NCI-H69 (cell line): ENCODE data around the gene PBX4.

Experiments used
- DNase-seq: peaks from one replicate; lab custom pipeline; 2025; lab: John Stamatoyannopoulos, UW

PBX4 gene

DNA sequence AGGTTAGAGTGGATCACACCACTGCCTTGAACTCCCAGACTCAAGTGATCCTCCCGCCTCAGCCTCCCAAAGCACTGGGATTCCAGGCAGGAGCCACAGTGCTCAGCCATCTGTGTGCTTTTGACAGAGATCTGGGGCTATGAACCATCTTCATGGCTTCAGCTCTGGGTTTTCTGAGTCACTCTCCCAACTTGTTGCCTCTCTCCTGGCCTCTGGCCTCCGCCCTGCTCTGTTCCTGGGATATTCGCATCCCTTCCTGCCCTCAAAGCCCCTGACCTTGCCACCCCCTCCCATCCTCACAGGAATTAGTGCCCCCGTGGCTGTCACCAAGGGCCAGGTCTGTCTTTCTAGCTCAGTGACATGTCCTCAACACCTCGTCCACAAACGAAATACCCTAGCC is 30.7 kb upstream of the PBX4 start:
- DNase-seq = no peak

GRCh38 chr19:19647037-19647835 is 28.7 kb upstream of the PBX4 start:
- no peak for DNase-seq

DNA sequence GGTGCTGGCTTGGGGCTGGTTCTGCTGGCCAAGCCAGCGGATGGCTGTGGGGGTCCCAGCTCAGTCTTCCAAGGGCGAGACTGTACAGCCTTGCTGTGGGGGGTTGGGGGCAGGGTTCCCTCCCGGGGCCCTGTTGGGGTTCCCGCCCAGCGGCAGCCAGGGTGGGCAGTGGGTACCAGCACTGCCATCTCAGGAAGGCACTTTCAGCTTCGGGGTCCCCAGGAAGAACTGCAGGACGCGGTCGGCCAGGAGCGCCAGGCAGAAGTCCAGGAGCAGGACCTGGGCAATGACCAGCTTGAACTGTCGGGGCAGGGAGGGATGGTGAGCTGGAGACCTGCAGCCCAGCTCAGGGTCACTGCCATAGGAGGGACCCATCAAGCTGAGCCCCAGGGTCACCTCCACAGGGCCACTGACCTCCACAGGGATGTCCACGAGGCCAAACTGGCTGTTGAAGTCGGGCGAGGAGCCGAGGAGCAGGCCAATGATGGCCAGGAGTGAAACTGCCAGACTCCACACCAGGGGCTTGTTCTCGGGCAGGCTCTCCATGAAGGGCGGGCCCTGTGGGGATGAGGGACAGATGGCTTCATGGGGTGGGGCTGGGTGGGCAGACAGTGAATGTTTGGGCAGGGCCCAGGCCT is 26.9 kb upstream of the PBX4 start:
- DNase-seq = no peak

DNA sequence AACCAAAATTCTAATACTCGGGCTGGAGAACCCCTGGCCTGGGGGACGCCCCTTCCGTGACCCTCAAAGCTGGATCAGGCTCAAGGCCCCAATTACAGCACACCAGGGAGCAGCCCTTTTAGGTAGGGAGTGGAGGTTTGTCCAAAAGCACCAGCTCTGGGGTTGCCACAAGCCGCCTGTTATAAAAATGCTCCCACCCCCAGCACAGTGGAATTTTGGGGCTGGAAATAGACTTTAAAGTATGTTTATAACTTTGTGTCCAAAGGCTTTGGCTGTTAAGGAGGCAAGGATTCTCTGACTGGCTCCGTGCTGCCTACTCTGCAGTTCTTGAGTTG is 25.5 kb upstream of the PBX4 start:
- DNase-seq = no peak

DNA sequence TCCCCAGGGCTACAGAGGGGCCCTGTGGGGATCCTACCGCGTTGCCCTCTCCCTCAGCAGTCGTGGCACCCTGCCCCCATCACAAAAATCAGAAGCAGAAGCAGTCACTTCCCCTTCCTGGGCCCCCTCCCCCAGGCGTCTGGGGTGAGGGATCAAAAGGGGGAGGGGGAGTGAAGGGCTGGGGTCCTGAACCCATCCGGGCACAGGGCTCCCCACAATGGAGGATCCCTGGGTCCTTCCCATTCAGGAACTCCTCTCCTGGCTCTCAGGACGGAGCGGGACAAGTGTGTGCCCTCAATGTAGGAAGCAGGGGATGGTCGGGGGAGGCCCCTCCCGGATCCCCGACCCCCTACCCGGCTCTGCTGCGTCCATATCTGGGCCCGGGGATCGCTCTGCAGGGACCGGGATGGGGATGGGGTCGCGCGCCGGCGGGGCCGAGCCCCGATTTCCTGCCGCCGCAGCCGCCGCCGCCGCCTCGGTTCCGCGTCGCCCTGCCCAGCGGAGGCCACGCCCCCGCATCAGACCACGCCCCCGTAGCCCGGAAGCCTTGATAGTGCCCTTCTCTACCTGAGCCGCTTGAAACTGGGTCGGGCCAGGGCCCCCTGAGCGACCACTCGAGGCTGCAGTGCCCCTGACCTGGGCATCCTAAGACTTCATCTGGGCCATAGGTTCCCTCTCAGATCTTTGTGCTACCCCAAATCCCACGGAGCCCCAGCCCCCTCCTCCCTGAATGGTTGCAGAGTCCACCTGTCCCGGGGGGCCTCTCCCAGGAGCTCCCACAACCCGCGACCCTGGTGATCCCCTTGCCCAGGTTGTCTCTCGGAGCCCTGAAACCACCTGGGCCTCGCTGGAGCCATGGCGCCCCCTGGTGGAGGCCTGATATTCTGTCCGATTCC is 24.9 kb upstream of the PBX4 start, which contains the start of gene GMIP:
Gene GMIP (minus strand): TSS at position 500 of the 896 bp plus-strand sequence. CDS start 128 bp downstream, at position 372.
- peak; percentile 87 for DNase-seq

GRCh38 chr19:19642506-19643157 is 24.1 kb upstream of the PBX4 start:
- peak; percentile 76 for DNase-seq

DNA sequence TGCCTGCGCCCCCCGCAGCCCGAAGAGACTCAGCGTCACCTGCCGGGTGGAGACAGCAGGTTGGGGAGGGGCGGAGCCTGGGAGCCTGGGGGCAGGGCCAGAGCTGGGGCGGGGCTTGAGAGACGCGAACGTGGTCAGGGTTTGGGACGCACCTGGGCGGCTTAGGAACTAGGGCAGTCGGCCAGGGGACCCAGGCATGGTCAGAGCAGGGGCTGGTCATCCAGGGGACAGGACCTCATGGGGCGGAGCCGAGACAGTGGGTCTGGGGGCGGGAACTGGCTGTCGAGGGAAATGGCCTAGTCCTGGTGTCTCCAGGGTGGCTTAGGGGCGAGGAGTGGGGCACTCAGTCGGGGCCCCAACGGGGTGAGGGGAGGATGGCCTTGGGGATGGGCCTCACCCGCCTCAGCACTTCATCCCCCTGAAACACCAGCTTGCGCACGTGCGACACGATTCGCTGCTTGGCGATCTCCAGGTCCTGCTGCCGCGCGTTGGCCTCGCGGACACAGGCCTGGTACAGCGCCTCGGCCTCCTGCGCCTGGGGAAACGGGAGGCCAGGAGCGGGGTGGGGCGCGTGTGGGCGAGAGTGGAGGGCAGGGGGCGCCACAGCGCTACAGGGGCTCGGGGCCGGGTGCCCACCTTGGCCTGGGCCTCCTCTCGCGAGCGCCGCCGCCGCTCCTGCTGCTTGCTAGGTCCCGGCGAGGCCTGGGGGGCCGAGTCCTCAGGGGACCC is 19.2 kb upstream of the PBX4 start:
- DNase-seq = no peak

DNA sequence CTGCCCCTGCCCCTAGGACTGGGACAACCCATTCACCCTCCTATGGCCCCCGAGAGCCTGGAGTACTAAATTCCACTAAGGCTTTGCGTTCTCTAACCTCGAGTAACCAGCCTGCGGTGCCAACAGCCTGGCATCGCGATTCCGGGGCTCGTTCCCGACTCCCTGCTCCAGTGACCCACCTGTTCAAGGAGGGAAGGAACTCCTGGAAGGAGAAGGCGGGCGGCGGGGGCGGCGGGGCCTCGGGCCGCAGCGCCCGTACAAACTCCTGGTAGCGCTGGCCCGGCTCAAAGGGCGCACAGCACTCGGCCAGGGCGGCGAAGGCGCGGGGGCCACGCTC is 18.7 kb upstream of the PBX4 start:
- no peak for DNase-seq

- no peak for DNase-seq
Measured at GRCh38 chr19:19636573-19637185, 18.2 kb upstream of the PBX4 start.

DNA sequence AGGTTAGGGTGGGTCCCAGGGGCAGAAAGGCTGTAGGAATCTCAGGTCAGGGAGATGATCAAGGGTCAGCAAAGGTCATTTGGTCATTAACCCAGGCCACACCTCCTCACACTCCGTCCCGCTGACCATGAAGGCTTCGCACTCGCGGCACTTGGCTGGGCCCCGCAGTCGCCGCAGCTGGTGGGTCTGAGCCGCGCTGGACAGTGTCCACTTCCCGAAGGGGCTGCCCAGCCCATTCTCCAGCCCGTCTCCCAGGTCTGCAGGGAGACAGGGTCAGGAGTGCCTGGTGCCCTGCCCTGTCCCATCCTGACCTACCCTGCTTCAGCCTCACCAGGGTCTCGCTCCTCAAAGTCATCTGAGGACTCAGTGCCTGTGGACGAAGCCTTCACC is 16.8 kb upstream of the PBX4 start:
- DNase-seq = no peak

DNA sequence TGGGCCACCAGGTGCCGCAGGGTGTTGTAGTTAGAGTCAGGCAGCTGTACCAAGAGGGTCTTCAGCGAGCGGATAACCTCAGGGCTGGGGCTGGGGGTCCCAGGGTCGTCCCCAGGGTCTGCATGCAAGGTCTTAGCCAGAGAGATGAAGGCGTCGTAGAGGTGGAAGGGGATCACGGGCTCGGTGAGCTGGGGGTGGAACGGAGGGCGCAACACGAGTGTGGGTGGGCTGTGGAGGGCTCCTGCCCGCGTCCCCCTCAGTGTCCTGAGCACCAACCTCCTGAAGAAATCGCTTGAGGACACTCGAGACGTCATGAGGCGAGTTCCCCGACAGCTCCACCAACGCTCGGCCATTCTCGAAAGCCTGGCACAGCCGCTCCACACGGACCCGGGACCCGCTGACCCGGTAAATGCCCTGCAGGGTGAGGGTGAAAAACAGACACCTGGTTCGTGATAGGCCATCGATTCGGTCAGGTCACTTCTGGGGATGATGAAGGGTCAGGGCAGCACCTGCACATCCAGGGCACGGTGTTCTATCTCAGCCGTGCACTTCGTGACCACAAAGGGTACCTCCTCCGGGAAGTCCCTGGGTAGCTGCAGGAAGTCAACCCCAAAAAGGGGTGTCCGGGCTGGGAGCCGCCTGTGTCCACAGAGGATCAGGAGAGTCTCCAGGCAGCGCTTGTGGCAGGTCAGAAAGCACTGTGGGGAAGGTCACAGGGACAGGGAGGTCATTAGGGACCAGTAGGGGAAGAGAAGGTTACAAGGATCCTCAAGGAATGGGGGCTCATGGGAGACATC is 16.2 kb upstream of the PBX4 start:
- no peak for DNase-seq

DNA sequence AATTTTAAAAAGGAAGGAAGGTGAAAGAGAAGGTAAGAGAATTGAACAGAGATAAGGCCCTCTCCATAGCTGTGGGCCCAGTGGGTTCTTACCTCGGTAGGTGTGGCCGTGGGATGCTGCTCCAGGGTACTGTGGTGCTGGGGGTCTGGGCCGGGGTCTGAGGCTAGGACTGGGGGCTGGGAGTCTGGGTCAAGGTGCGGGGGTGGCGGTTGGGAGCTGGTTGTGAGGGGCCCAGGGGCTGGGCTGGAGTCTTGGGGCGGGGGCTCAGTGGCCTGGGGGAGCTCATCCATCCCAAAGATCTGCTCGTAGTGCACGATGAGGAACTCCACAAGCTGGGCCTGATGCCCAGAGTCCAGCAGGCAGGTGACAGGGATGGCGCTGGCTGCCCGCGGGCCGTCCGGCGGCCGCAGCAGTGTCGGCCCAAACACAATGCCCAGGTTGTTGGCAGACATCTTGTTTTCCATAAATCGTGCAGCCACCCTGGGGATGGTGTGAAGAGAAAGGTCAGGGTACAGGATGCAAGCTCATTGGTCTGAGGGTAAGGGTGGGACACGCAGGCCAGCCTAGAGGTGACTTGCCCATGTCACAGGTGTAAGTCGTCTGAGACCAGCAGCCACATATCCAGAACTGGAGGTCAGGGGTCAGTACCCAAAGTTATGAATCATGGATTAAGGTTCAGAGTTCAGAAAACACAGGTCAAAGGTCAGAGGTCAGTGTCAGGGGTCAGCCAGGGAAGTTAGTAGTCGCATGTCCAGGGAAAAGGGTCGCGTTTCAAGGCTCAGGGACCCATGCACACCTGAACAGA is 15.4 kb upstream of the PBX4 start:
- no peak for DNase-seq

DNA sequence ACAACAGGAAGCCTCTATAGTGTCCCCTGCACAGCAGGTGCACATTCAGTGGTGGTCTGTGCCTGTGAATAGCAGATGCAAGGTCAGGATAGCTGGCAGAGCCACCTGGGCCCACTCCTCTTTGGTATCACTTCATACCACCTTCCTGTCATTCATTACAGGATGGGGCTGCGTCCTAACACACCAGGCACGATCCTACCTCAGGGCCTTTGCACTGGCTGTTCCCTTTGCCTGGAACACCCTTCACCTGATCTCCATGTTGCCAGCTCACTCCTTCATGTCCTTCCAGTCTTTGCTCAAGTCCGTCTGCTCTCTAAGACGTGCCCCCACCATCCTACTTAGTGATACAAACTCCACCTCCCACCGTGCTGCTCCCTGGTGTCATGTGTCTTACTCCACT is 14.2 kb upstream of the PBX4 start:
- no peak for DNase-seq

GRCh38 chr19:19631346-19631745 is 12.9 kb upstream of the PBX4 start:
- DNase-seq = no peak

DNA sequence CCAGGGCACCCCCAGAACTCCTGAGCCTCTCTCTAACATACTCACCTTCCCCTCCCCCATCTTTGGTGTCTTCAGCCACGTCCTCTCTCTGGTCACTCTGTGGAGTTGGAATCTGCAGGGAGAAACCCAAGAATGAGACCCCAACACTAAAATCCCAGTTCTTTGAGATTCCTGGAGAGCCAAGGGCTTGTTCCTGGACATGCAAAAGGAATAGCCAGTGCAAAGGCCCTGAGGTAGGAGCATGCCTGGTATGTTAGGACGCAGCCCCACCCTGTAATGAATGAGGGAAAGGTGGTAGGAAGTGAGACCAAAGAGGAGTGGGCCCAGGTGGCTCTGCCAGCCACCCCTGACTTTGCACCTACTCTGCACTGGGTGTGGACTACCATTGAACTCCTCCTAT is 11.9 kb upstream of the PBX4 start:
- DNase-seq = no peak

DNA sequence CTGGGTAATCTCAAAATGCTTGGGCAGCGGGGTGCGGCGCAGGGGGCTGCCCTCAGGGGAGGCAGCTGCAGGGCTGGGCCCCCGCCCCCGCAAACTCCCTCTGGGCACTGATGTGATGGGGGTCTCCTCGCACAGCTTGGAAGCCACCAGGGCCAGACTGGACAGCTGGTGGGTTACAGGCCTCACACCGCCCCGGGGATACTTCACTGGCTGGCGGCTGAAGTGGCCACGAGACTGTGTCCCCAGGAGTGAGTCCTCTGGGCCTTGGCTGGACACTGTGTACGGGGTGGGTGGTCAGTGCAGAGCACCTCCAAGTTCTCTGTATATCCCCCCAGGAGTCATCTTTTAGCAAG is 11.6 kb upstream of the PBX4 start:
- DNase-seq = no peak

DNA sequence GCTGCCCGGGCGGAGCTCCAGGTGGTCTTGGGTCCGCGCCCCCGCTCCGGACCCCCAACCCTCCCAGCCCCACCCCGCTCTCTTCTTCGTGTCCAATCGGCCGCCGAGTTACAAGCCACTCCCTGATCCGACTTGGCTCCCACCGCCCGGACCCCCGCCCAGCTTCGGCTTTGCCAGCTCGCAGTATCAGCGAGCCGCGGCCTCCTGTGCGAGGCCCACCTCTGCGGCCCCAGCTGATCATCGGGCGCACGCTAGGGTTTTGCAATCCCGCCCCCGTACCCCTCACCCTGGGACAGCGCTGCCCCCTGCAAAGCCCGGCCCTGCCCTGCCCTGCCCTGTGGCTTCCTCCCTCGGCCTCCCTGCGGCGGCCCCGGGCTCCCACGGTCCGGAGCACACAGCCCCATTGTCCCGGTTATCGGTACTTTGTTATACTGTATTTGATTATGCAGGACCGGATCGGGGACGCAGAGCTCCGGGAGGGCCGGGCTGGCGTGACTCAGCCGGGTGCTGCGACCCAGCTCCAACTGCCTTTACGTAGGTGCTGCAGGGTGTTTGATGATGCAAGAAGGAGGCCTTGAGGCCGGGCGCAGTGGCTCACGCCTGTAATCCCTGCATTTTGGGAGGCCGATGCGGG is 10.1 kb upstream of the PBX4 start:
- DNase-seq = peak; percentile 86

- peak; percentile 88 for DNase-seq
Measured at GRCh38 chr19:19627621-19628500, 9.4 kb upstream of the PBX4 start, which contains the start of gene LPAR2. Gene LPAR2 (minus strand): TSS chr19:19628220. CDS start chr19:19627275, 945 bp downstream.
